HG02970 (cell line): ENCODE measurements around the gene GAPDH.
"Not testable (repeated sequence)": the region's sequence is repeated elsewhere in the genome, so short reads cannot be mapped to it uniquely, and the experiment has no call there.

Experiments used
- ATAC-seq: cut with Tn5 transposase; IDR thresholded peaks from one replicate; pipeline ENCODE4 v1.9.1; 2021; ENCODE audit warnings: mild to moderate bottlenecking, moderate library complexity, moderate number of reproducible peaks; ENCODE audit not compliant: unreplicated experiment, low FRiP score

Gene GAPDH

DNA sequence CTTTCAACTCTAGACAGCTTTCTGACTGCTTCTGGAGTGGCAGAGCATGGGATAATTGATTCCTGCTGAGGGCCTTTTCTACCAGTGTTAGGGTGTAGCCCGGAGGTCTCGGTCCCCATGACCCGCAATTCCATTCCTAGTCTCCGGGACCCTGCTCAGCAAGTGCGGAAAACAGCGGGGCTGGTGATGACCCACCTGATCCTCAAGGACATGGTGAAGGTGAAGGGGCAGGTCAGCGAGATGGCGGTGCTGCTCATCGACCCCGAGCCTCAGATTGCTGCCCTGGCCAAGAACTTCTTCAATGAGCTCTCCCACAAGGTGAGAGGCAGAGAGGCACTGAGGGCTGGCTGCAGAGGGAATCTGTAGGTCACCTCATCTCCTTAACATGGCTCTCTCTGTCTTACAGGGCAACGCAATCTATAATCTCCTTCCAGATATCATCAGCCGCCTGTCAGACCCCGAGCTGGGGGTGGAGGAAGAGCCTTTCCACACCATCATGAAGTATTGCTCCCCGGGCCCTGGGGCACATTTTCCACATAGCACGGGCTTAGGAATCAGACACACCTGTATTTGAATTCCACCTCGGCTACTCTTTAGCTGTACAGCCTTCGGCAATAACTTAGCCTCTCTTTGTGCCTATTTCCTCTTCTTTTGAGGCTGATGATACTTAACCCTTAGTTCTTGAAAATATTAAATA lies 5.6 kb upstream of the GAPDH start:
- no peak for ATAC-seq

DNA sequence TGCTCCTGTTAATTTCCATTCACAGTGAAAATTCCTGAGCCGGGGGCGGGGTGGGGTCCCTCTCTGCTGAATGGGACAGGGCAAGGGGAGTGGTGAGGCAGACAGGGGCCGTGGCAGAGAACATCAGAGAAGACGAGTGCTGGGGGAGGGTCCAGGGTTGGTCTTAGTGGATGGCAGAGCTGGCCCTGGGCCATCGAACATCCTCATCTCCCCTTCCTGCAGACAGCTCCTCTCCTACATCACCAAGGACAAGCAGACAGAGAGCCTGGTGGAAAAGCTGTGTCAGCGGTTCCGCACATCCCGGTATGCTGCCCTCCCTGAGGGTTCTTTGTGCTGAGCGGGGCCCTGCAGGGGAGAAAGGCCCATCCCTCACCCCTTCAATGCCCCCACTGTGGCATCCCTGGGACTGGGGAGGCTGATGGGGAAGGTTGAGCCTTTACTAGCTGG lies 5.0 kb upstream of the GAPDH start:
- ATAC-seq: no peak

DNA sequence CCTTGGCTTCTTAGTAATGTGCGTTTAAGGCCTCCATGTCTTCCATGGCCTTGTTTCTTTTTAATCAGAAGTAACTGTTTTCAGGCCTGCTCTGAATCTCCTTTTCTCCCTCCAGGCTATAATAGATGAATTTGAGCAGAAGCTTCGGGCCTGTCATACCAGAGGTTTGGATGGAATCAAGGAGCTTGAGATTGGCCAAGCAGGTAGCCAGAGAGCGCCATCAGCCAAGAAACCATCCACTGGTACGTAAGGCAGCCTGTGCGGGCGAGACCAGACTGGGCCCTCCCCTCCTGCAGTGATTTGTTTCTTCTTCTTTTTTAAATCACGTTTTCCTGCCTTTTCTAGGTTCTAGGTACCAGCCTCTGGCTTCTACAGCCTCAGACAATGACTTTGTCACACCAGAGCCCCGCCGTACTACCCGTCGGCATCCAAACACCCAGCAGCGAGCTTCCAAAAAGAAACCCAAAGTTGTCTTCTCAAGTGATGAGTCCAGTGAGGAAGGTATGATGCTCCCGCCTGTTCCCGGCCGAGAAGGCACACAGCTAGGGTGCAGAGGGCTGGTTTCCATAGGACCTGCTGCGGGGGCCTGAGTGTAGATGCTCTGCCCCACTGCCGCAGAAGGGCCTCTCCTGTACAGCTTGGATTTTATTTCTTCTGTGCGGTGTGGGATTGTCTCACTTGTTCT lies 3.6 kb upstream of the GAPDH start:
- no peak for ATAC-seq

DNA sequence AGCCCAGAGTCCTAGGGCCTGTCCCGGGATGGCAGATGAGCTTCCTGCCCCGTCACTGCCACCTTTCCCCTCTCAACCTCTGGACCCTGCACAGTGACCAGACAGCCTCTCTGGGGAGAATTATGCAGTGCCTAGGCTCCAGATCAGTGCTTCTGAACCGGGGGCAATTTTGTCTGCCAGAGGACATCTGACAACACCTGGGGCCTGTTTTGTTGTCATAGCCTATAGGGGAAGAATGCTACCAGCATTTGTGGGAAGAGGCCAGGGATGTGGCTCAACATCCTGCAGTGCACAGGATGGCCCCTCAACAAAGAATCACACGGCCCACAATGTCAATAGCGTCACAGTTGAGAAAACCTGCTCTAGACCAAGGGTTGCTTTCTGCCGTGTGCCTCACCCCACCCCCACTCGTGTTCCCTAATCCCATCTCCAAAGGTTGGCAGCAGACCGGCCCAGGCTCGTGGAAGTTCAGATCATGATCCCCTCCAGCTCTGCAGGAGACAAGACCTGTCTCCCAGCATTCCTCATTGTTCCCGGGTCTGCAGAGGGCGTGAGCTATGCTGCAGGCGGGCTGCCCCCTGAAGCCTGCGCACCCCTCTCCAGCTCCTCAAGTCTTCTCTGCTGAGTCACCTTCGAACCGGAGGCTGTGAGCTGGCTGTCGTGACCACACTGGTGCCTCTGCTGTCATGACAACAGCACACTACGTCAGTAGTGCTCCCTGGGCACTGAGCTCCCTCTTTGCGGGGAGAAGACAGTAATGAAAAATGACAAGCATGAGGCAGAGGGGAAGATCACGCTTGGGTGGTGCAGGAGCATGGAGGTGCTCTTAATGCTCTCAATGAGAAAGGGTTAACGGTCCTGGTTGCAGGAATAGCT lies 2.0 kb upstream of the GAPDH start:
- ATAC-seq: no peak

DNA sequence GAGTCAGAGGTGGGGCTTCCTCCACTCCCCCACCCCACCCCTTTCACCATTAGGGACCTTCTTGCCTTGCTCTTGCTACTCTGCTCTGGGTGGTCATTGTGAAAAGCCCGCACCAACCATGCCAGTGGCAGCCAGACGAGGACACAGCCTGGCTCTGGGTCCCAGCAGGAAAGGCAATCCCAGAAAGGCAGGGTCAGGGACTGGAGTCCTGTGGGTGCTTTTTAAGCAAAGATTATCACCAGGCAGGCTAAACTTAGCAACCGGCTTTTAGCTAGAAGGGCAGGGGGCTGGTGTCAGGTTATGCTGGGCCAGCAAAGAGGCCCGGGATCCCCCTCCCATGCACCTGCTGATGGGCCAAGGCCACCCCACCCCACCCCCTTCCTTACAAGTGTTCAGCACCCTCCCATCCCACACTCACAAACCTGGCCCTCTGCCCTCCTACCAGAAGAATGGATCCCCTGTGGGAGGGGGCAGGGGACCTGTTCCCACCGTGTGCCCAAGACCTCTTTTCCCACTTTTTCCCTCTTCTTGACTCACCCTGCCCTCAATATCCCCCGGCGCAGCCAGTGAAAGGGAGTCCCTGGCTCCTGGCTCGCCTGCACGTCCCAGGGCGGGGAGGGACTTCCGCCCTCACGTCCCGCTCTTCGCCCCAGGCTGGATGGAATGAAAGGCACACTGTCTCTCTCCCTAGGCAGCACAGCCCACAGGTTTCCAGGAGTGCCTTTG lies 1.2 kb upstream of the GAPDH start:
- ATAC-seq: no peak

DNA sequence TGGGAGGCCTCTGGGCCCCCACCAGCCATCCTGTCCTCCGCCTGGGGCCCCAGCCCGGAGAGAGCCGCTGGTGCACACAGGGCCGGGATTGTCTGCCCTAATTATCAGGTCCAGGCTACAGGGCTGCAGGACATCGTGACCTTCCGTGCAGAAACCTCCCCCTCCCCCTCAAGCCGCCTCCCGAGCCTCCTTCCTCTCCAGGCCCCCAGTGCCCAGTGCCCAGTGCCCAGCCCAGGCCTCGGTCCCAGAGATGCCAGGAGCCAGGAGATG lies 729 bp upstream of the GAPDH start:
- peak; percentile 5 for ATAC-seq

DNA sequence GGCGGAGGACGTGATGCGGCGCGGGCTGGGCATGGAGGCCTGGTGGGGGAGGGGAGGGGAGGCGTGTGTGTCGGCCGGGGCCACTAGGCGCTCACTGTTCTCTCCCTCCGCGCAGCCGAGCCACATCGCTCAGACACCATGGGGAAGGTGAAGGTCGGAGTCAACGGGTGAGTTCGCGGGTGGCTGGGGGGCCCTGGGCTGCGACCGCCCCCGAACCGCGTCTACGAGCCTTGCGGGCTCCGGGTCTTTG lies 303 bp downstream of the GAPDH start:
- peak; percentile 9 for ATAC-seq

DNA sequence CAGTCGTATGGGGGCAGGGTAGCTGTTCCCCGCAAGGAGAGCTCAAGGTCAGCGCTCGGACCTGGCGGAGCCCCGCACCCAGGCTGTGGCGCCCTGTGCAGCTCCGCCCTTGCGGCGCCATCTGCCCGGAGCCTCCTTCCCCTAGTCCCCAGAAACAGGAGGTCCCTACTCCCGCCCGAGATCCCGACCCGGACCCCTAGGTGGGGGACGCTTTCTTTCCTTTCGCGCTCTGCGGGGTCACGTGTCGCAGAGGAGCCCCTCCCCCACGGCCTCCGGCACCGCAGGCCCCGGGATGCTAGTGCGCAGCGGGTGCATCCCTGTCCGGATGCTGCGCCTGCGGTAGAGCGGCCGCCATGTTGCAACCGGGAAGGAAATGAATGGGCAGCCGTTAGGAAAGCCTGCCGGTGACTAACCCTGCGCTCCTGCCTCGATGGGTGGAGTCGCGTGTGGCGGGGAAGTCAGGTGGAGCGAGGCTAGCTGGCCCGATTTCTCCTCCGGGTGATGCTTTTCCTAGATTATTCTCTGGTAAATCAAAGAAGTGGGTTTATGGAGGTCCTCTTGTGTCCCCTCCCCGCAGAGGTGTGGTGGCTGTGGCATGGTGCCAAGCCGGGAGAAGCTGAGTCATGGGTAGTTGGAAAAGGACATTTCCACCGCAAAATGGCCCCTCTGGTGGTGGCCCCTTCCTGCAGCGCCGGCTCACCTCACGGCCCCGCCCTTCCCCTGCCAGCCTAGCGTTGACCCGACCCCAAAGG lies 804 bp downstream of the GAPDH start:
- ATAC-seq: peak; percentile 18

DNA sequence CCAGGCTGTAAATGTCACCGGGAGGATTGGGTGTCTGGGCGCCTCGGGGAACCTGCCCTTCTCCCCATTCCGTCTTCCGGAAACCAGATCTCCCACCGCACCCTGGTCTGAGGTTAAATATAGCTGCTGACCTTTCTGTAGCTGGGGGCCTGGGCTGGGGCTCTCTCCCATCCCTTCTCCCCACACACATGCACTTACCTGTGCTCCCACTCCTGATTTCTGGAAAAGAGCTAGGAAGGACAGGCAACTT lies 1.3 kb downstream of the GAPDH start:
- no peak for ATAC-seq

DNA sequence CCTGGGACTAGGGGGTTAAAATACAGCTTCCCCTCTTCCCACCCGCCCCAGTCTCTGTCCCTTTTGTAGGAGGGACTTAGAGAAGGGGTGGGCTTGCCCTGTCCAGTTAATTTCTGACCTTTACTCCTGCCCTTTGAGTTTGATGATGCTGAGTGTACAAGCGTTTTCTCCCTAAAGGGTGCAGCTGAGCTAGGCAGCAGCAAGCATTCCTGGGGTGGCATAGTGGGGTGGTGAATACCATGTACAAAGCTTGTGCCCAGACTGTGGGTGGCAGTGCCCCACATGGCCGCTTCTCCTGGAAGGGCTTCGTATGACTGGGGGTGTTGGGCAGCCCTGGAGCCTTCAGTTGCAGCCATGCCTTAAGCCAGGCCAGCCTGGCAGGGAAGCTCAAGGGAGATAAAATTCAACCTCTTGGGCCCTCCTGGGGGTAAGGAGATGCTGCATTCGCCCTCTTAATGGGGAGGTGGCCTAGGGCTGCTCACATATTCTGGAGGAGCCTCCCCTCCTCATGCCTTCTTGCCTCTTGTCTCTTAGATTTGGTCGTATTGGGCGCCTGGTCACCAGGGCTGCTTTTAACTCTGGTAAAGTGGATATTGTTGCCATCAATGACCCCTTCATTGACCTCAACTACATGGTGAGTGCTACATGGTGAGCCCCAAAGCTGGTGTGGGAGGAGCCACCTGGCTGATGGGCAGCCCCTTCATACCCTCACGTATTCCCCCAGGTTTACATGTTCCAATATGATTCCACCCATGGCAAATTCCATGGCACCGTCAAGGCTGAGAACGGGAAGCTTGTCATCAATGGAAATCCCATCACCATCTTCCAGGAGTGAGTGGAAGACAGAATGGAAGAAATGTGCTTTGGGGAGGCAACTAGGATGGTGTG lies 1.9 kb downstream of the GAPDH start:
- no peak for ATAC-seq

DNA sequence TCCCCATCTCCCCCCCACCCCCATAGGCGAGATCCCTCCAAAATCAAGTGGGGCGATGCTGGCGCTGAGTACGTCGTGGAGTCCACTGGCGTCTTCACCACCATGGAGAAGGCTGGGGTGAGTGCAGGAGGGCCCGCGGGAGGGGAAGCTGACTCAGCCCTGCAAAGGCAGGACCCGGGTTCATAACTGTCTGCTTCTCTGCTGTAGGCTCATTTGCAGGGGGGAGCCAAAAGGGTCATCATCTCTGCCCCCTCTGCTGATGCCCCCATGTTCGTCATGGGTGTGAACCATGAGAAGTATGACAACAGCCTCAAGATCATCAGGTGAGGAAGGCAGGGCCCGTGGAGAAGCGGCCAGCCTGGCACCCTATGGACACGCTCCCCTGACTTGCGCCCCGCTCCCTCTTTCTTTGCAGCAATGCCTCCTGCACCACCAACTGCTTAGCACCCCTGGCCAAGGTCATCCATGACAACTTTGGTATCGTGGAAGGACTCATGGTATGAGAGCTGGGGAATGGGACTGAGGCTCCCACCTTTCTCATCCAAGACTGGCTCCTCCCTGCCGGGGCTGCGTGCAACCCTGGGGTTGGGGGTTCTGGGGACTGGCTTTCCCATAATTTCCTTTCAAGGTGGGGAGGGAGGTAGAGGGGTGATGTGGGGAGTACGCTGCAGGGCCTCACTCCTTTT lies 2.7 kb downstream of the GAPDH start:
- ATAC-seq: no peak

DNA sequence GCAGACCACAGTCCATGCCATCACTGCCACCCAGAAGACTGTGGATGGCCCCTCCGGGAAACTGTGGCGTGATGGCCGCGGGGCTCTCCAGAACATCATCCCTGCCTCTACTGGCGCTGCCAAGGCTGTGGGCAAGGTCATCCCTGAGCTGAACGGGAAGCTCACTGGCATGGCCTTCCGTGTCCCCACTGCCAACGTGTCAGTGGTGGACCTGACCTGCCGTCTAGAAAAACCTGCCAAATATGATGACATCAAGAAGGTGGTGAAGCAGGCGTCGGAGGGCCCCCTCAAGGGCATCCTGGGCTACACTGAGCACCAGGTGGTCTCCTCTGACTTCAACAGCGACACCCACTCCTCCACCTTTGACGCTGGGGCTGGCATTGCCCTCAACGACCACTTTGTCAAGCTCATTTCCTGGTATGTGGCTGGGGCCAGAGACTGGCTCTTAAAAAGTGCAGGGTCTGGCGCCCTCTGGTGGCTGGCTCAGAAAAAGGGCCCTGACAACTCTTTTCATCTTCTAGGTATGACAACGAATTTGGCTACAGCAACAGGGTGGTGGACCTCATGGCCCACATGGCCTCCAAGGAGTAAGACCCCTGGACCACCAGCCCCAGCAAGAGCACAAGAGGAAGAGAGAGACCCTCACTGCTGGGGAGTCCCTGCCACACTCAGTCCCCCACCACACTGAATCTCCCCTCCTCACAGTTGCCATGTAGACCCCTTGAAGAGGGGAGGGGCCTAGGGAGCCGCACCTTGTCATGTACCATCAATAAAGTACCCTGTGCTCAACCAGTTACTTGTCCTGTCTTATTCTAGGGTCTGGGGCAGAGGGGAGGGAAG lies 3.5 kb downstream of the GAPDH start:
- not testable (repeated sequence) for ATAC-seq

DNA sequence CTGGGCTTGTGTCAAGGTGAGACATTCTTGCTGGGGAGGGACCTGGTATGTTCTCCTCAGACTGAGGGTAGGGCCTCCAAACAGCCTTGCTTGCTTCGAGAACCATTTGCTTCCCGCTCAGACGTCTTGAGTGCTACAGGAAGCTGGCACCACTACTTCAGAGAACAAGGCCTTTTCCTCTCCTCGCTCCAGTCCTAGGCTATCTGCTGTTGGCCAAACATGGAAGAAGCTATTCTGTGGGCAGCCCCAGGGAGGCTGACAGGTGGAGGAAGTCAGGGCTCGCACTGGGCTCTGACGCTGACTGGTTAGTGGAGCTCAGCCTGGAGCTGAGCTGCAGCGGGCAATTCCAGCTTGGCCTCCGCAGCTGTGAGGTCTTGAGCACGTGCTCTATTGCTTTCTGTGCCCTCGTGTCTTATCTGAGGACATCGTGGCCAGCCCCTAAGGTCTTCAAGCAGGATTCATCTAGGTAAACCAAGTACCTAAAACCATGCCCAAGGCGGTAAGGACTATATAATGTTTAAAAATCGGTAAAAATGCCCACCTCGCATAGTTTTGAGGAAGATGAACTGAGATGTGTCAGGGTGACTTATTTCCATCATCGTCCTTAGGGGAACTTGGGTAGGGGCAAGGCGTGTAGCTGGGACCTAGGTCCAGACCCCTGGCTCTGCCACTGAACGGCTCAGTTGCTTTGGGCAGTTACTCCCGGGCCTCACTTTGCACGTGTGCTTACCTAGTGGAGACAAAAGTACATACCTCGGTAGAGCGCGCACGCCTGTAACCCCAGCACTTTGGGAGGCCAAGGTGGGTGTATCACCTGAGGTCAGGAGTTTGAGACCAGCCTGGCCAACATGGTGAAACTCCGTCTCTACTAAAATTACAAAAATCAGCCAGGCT lies 4.3 kb downstream of the GAPDH start:
- ATAC-seq: no peak

DNA sequence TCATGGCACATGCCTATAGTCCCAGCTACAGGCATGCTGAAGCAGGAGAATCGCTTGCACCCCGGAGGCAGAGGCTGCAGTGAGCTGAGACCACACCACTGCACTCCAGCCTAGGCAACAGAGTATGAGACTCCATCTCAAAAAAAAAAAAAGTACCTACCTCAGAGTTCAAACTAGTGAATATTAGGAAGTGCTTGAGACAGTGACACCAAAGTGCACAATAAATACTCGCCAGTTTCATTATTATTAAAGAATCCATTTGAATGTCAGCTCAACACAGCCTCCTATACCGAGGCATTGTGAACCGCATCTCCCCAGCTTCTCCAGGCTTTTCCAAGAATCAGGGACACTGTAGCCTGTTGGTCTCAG lies 5.0 kb downstream of the GAPDH start:
- no peak for ATAC-seq

DNA sequence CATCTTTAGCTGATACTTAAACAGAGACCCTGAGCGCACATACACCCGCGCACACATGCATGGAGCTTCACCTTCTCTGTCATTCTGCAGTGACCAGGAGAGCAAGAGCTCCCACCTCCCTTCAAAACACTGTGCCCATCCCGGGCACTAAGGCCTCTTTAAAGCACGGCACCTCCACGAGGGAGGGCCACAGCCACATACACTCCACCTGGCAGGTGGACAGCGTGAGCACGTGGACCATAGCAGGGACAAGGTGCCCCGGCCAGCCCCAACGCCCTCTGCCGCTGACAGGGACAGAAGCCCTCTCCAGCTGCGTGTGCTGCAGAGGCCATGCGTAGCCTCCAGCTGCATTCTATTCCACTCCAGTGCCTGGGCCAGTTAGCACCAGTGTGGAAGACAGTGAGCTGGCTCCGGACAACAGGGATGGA lies 5.4 kb downstream of the GAPDH start:
- ATAC-seq: no peak

DNA sequence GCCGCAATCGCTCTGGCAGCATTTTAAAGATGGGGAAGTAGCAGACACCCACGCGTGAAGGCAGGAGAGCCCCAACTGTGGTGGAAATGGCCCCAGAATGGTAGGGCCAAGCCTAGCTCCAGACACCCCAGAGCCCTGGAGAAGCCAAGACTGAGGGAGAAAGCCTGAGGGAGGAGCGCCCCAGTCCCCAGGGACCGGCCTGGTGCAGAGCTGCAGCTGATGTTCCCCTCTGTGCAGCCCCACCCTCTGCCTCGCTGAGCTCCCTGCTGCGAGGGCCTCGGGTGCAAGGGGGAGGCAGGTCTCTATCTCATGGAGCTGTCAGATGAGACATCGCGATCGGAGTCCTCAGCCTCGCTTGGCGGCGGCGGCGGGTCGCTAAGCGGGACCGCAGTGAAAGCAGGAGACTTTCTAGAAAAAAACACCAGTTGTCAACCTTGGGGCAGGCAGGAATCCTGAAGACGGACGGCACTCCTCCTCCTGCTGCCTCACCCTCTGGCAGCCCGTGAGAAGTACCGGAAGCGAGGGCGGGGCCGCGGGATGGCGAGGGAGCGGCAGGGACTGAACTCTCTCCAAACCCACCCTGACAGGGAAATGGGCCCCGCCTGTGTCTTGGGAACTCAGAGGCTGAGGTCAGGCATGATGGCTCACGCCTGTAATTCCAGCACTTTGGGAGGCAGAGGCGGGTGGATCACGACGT lies 6.0 kb downstream of the GAPDH start:
- ATAC-seq: no peak
